ENCODE measurements around the gene PDCD1. TPM values are rescaled to one million over a fixed set of nuclear protein-coding genes. Genes with fewer than 3 reads are reported as not detected.

The PDCD1 gene
- total and polyA plus RNA-seq, 2 of the 8 experiments (the other 6 are each of a cell fraction or from before 2014, with no cell fraction given) = 0.48 to 1.1 TPM

DNA sequence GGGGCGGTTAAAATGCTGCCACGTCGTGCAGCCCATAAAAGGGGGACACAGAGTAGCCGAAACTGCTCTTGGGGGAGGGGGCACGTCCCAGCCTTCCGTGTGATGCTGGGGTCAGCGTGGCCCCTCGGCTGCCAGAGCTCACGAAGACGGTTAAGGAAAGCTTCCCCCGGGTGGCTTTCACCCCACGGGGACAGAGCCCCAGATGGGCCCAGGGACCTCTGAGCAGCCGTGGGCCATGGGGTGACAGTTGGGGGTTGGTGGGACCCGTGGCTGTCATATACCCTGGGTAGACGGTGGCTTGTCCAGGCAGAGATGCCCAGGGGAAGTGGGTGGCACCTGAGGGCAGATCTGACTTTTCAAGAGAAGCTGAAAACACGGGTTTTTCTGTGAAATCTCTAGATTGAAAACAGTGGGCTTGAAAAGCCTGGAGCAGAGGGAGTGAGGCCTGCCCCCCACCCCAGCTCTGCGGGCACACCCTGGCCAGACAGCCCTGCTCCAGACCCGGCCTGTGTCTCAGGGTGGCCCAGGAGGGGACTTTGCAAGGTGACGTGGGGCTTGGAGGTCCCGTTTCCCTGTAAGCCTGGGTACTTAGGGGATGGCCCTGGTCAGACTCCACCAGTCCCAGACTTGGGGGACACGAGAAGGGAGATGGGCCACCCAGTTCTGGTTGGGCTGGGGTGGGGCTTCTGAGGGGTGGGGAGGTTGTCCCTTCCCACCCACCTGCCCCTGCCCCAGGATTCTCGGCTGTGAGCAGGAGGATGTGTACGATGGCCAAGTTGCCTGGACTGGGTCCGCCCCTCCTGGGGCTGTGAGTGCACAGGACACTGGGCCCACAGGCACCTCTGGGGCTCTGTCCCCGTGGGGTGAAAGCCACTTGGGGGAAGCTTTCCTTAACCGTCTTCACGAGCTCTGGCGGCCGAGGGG is 49.0 kb downstream of the PDCD1 start (continued):
- TF ChIP-seq, protein P1, sequence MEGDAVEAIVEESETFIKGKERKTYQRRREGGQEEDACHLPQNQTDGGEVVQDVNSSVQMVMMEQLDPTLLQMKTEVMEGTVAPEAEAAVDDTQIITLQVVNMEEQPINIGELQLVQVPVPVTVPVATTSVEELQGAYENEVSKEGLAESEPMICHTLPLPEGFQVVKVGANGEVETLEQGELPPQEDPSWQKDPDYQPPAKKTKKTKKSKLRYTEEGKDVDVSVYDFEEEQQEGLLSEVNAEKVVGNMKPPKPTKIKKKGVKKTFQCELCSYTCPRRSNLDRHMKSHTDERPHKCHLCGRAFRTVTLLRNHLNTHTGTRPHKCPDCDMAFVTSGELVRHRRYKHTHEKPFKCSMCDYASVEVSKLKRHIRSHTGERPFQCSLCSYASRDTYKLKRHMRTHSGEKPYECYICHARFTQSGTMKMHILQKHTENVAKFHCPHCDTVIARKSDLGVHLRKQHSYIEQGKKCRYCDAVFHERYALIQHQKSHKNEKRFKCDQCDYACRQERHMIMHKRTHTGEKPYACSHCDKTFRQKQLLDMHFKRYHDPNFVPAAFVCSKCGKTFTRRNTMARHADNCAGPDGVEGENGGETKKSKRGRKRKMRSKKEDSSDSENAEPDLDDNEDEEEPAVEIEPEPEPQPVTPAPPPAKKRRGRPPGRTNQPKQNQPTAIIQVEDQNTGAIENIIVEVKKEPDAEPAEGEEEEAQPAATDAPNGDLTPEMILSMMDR (IDR thresholded peaks at IDR 0.05; ENCODE audit: control extremely low read depth in 1 of 3, insufficient read depth in 1 of 3, low read depth in 1 of 3, low read length in 3 of 3) = no peak

Data from H1 (cell line).